ENCODE data around the gene ROPN1B.
A peak's percentile ranks its signal among the peaks of the same experiment; 100 is the strongest.
"Not testable (repeated sequence)": the region's sequence is repeated elsewhere in the genome, so short reads cannot be mapped to it uniquely, and the experiment has no call there.

The ROPN1B gene

GRCh38 chr3:125959317-125960065, 9.5 kb upstream of the ROPN1B start:
- no peak for DNase-seq (ENCODE audit: low read depth)
- no peak for TF ChIP-seq MYC (IDR thresholded peaks at IDR 0.05; ENCODE audit: low read depth, low read length)

GRCh38 chr3:125960066-125960424, 8.9 kb upstream of the ROPN1B start:
- no peak for DNase-seq (ENCODE audit: low read depth)
- TF ChIP-seq CTCF (IDR thresholded peaks at IDR 0.05; ENCODE audit: low read depth, low read length) (no peak), POLR2A (IDR thresholded peaks at IDR 0.05; ENCODE audit: extremely low read depth, insufficient read length) (no peak), MAX (IDR thresholded peaks at IDR 0.05; ENCODE audit: low read depth, low read length) (no peak), MYC (IDR thresholded peaks at IDR 0.05; ENCODE audit: low read depth, low read length) (no peak)
- no peak overlapping the region for H3K4me3 ChIP-seq (ENCODE audit: low read depth, low read length)

More at GRCh38 chr3:125959317-125960065, 9.5 kb upstream of the ROPN1B start:
- H3K4me3 ChIP-seq (ENCODE audit: low read depth, low read length), result no peak overlapping the region

GRCh38 chr3:125960456-125961288, 8.3 kb upstream of the ROPN1B start:
- H3K4me3 ChIP-seq (ENCODE audit: low read depth, low read length), result no peak overlapping the region
- no peak for TF ChIP-seq MAX (IDR thresholded peaks at IDR 0.05; ENCODE audit: low read depth, low read length)
- no peak for TF ChIP-seq POLR2A (IDR thresholded peaks at IDR 0.05; ENCODE audit: extremely low read depth, insufficient read length)
- no peak for TF ChIP-seq MYC (IDR thresholded peaks at IDR 0.05; ENCODE audit: low read depth, low read length)
- no peak for TF ChIP-seq CTCF (IDR thresholded peaks at IDR 0.05; ENCODE audit: low read depth, low read length)
- DNase-seq (ENCODE audit: low read depth), result no peak

GRCh38 chr3:125961289-125961589, 7.7 kb upstream of the ROPN1B start:
- no peak for TF ChIP-seq CTCF (IDR thresholded peaks at IDR 0.05; ENCODE audit: low read depth, low read length)
- DNase-seq (ENCODE audit: low read depth), result no peak

GRCh38 chr3:125963834-125964233, 5.1 kb upstream of the ROPN1B start:
- not testable (repeated sequence) for H3K4me3 ChIP-seq (ENCODE audit: low read depth, low read length); DNase-seq (ENCODE audit: low read depth)

More at GRCh38 chr3:125961289-125961589, 7.7 kb upstream of the ROPN1B start:
- H3K4me3 ChIP-seq (ENCODE audit: low read depth, low read length), result no peak overlapping the region

- TF ChIP-seq MAX (IDR thresholded peaks at IDR 0.05; ENCODE audit: low read depth, low read length), result no peak
- no peak for TF ChIP-seq CTCF (IDR thresholded peaks at IDR 0.05; ENCODE audit: low read depth, low read length)
- no peak for TF ChIP-seq POLR2A (IDR thresholded peaks at IDR 0.05; ENCODE audit: extremely low read depth, insufficient read length)
- no peak for TF ChIP-seq MYC (IDR thresholded peaks at IDR 0.05; ENCODE audit: low read depth, low read length)
- H3K4me3 ChIP-seq (ENCODE audit: low read depth, low read length), result no peak overlapping the region
- peak; percentile 4 for DNase-seq (ENCODE audit: low read depth)
Observed at GRCh38 chr3:125965505-125965904, 3.5 kb upstream of the ROPN1B start.

- DNase-seq (ENCODE audit: low read depth), result no peak
- no peak for TF ChIP-seq CTCF (IDR thresholded peaks at IDR 0.05; ENCODE audit: low read depth, low read length)
- TF ChIP-seq MYC (IDR thresholded peaks at IDR 0.05; ENCODE audit: low read depth, low read length), result no peak
- TF ChIP-seq MAX (IDR thresholded peaks at IDR 0.05; ENCODE audit: low read depth, low read length), result no peak
- no peak for TF ChIP-seq POLR2A (IDR thresholded peaks at IDR 0.05; ENCODE audit: extremely low read depth, insufficient read length)
- no peak overlapping the region for H3K4me3 ChIP-seq (ENCODE audit: low read depth, low read length)
Observed at GRCh38 chr3:125967156-125967555, 1.8 kb upstream of the ROPN1B start.

GRCh38 chr3:125968121-125968520, 857 bp upstream of the ROPN1B start:
- H3K4me3 ChIP-seq (ENCODE audit: low read depth, low read length); DNase-seq (ENCODE audit: low read depth): not testable (repeated sequence)
